Prostate gland (tissue), 2 donors: Measurements from ENCODE around the gene GSTO1.

Experiments used
- POLR2A ChIP-seq: fragments of 450-650 bp; IDR thresholded peaks from one replicate; pipeline ENCODE4 v1.6.1; 2016; ENCODE audit warnings: antibody characterized with exemption, mild to moderate bottlenecking
- POLR2AphosphoS5 ChIP-seq: sonication (generic); formaldehyde crosslinking; IDR thresholded peaks from one replicate; pipeline ENCODE4 v1.6.1; 2017; ENCODE audit warnings: antibody characterized with exemption
- TF ChIP-seq, protein P1 (sequence below), 4 experiments: fragments of 200-600 bp in 2 of 4; fragments of 450-650 bp in 2 of 4; sonication (generic) in 2 of 4; IDR thresholded peaks; 1 replicate in 3 of 4; 2 replicates in 1 of 4; pipeline ENCODE4 v1.5.1; 2016 to 2019; ENCODE audit warnings: antibody characterized with exemption in 4 of 4, mild to moderate bottlenecking in 2 of 4, moderate library complexity in 2 of 4

DNA sequence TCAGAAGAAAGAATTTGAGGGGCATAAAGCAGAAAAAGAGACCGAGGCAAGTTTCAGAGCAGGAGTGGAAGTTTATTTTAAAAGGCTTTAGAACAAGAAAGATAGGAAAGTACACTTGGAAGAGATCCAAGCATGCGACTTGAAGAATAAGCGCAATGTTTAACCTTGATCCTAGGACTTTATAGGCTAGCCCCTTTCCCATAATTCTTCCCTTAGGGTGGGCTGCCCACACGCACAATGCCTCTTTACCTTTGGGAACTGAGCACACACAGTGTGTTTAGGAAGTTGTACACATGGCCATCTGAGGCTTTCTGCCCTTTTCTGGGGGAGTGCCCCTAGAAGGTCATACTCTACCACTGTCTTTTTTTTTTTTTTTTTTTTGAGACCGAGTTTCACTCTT is 11.2 kb upstream of the GSTO1 start:
- TF ChIP-seq POLR2A (no peak), POLR2AphosphoS5 (no peak)
- TF ChIP-seq, protein P1, sequence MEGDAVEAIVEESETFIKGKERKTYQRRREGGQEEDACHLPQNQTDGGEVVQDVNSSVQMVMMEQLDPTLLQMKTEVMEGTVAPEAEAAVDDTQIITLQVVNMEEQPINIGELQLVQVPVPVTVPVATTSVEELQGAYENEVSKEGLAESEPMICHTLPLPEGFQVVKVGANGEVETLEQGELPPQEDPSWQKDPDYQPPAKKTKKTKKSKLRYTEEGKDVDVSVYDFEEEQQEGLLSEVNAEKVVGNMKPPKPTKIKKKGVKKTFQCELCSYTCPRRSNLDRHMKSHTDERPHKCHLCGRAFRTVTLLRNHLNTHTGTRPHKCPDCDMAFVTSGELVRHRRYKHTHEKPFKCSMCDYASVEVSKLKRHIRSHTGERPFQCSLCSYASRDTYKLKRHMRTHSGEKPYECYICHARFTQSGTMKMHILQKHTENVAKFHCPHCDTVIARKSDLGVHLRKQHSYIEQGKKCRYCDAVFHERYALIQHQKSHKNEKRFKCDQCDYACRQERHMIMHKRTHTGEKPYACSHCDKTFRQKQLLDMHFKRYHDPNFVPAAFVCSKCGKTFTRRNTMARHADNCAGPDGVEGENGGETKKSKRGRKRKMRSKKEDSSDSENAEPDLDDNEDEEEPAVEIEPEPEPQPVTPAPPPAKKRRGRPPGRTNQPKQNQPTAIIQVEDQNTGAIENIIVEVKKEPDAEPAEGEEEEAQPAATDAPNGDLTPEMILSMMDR (IDR thresholded peaks at IDR 0.05): no peak
